GM23338 (cell line): ENCODE data around the gene SP100. TPM values are rescaled to one million over a fixed set of nuclear protein-coding genes. Genes with fewer than 3 reads are reported as not detected.

ENCODE experiments used
- ATAC-seq: fragments of 200-7000 bp; cut with Tn5 transposase; 3 replicates; pipeline ENCODE4 v1.9.1; 2020
- DNase-seq: peaks from one replicate; pipeline ENCODE4 v3.0.0-alpha.2; 2015; ENCODE audit warnings: low spot score
- H2AFZ ChIP-seq: fragments of 200-600 bp; sonication (generic); 2 replicates; pipeline ENCODE4 v1.8.0; 2016; ENCODE audit warnings: antibody characterized with exemption, mild to moderate bottlenecking, moderate library complexity
- H3F3A ChIP-seq: fragments of 200-600 bp; sonication (generic); replicated peaks from 2 replicates; pipeline ENCODE4 v1.8.0; 2017; ENCODE audit warnings: antibody characterized with exemption, mixed run types, low read depth
- H3K27ac ChIP-seq: fragments of 200-600 bp; sonication (generic); 2 replicates; pipeline ENCODE4 v1.6.1; 2016; ENCODE audit warnings: low read depth
- H3K27me3 ChIP-seq: fragments of 200-600 bp; sonication (generic); 2 replicates; pipeline ENCODE4 v1.8.0; 2016; ENCODE audit warnings: mild to moderate bottlenecking, mixed run types, moderate library complexity; ENCODE audit not compliant: insufficient read depth
- H3K36me3 ChIP-seq: fragments of 200-600 bp; sonication (generic); 2 replicates; pipeline ENCODE4 v1.8.0; 2016; ENCODE audit warnings: mild to moderate bottlenecking; ENCODE audit not compliant: insufficient read depth
- H3K4me1 ChIP-seq: fragments of 200-600 bp; sonication (generic); 2 replicates; pipeline ENCODE4 v1.8.0; 2016; ENCODE audit warnings: mild to moderate bottlenecking, moderate library complexity; ENCODE audit not compliant: insufficient read depth
- H3K4me2 ChIP-seq: fragments of 200-600 bp; sonication (generic); 2 replicates; pipeline ENCODE4 v1.7.1; 2017; ENCODE audit warnings: mixed run types
- H3K4me3 ChIP-seq: fragments of 200-600 bp; sonication (generic); 2 replicates; pipeline ENCODE4 v1.6.1; 2016; ENCODE audit warnings: mixed run types
- H3K79me2 ChIP-seq: fragments of 200-600 bp; sonication (generic); replicated peaks from 2 replicates; pipeline ENCODE4 v1.8.0; 2017; ENCODE audit warnings: mild to moderate bottlenecking; ENCODE audit not compliant: insufficient read depth
- H3K9me2 ChIP-seq: fragments of 200-600 bp; sonication (generic); 2 replicates; pipeline ENCODE4 v1.8.0; 2017; ENCODE audit not compliant: insufficient read depth
- H4K20me1 ChIP-seq: fragments of 200-600 bp; sonication (generic); replicated peaks from 2 replicates; pipeline ENCODE4 v1.8.0; 2017; ENCODE audit warnings: mild to moderate bottlenecking; ENCODE audit not compliant: insufficient read depth
- H3K27ac Mint-ChIP-seq: 2 replicates; pipeline ENCODE4 v1.8.0; 2020; ENCODE audit warnings: inconsistent platforms, mild to moderate bottlenecking, moderate library complexity, mixed read lengths
- H3K27me3 Mint-ChIP-seq: 3 replicates; pipeline ENCODE4 v1.8.0; 2022; ENCODE audit warnings: low read depth, mild to moderate bottlenecking, moderate library complexity, mixed read lengths, inconsistent platforms; ENCODE audit not compliant: insufficient read depth, poor library complexity
- H3K36me3 Mint-ChIP-seq: 3 replicates; pipeline ENCODE4 v1.8.0; 2021; ENCODE audit warnings: low read depth, mild to moderate bottlenecking, inconsistent platforms, moderate library complexity, mixed read lengths
- H3K4me1 Mint-ChIP-seq: 3 replicates; pipeline ENCODE4 v1.8.0; 2020; ENCODE audit warnings: mild to moderate bottlenecking, inconsistent platforms, mixed read lengths
- H3K4me3 Mint-ChIP-seq: 3 replicates; pipeline ENCODE4 v1.8.0; 2021; ENCODE audit warnings: moderate library complexity, mild to moderate bottlenecking, inconsistent platforms, mixed read lengths
- H3K9me3 Mint-ChIP-seq: 3 replicates; pipeline ENCODE4 v1.8.0; 2020; ENCODE audit warnings: moderate library complexity, mild to moderate bottlenecking, inconsistent platforms, mixed read lengths
- CREB1 ChIP-seq: fragments of 250-450 bp; sonication (Bioruptor Pico); IDR thresholded peaks from 2 replicates; pipeline ENCODE4 v1.5.0; 2020; ENCODE audit warnings: low read depth, mild to moderate bottlenecking, moderate library complexity
- CTCF ChIP-seq, 2 experiments: fragments of 200-600 bp in 1 of 2; sonication (generic) in 1 of 2; conservative IDR thresholded peaks; 2 replicates each; pipeline versions ENCODE4 v1.5.1 to v1.6.1; 2016 to 2017; ENCODE audit warnings: antibody characterized with exemption in 2 of 2, low read depth in 2 of 2, mild to moderate bottlenecking in 2 of 2, moderate library complexity in 1 of 2
- EZH2 ChIP-seq: fragments of 200-600 bp; sonication (generic); IDR thresholded peaks from one replicate; pipeline ENCODE4 v1.8.0; 2017; ENCODE audit warnings: antibody characterized with exemption, mild to moderate bottlenecking, low read depth; ENCODE audit not compliant: unreplicated experiment
- EZH2phosphoT487 ChIP-seq: fragments of 200-600 bp; sonication (generic); IDR thresholded peaks from one replicate; pipeline ENCODE4 v1.8.1; 2018; ENCODE audit warnings: antibody characterized with exemption; ENCODE audit not compliant: unreplicated experiment
- JUNB ChIP-seq: IDR thresholded peaks from one replicate; pipeline ENCODE4 v1.6.1; 2016; ENCODE audit warnings: antibody characterized with exemption; ENCODE audit not compliant: unreplicated experiment
- NANOG ChIP-seq: IDR thresholded peaks from 2 replicates; pipeline ENCODE4 v1.6.1; 2016; ENCODE audit warnings: antibody characterized with exemption, borderline replicate concordance
- POLR2AphosphoS5 ChIP-seq: IDR thresholded peaks from 2 replicates; pipeline ENCODE4 v1.6.1; 2016; ENCODE audit warnings: antibody characterized with exemption, low read depth
- REST ChIP-seq: IDR thresholded peaks from one replicate; pipeline ENCODE4 v1.6.1; 2018; ENCODE audit warnings: antibody characterized with exemption; ENCODE audit not compliant: unreplicated experiment
- STAT1 ChIP-seq: IDR thresholded peaks from one replicate; pipeline ENCODE4 v1.6.1; 2016; ENCODE audit warnings: antibody characterized with exemption; ENCODE audit not compliant: unreplicated experiment
- ZNF114 ChIP-seq: fragments of 250-450 bp; sonication (Bioruptor Pico); IDR thresholded peaks from 2 replicates; pipeline ENCODE4 v1.5.0; 2020; ENCODE audit warnings: mild to moderate bottlenecking, moderate library complexity
- ZNF331 ChIP-seq: fragments of 250-450 bp; sonication (Bioruptor Pico); IDR thresholded peaks from 2 replicates; pipeline ENCODE4 v1.5.0; 2020; ENCODE audit warnings: low read depth, mild to moderate bottlenecking, moderate library complexity
- ZNF462 ChIP-seq: fragments of 250-450 bp; sonication (Bioruptor Pico); IDR thresholded peaks from 2 replicates; pipeline ENCODE4 v1.5.0; 2020; ENCODE audit warnings: mild to moderate bottlenecking, moderate library complexity
- polyA plus RNA-seq: library from polyadenylated mRNA; unstranded; fragments of >200 nt; fragmentation: Nextera tagmentation; extraction: Ambion mirVana; gene quantifications from 2 replicates; pipeline ENCODE4 v1.2.1, GENCODE V29; 2016
- total RNA-seq: library from RNA; depleted of rRNA; stranded (reverse); fragments of >200 nt; shearing (Covaris generic); gene quantifications from 2 replicates; pipeline ENCODE4 v1.2.3, GENCODE V29; 2014
- TF ChIP-seq, protein P1 (sequence below): IDR thresholded peaks from 2 replicates; pipeline ENCODE4 v1.6.1; 2016; ENCODE audit warnings: antibody characterized with exemption

SP100 gene
- total and polyA plus RNA-seq, 2 experiments from 2014 or later, result 0.44 to 0.73 TPM

DNA sequence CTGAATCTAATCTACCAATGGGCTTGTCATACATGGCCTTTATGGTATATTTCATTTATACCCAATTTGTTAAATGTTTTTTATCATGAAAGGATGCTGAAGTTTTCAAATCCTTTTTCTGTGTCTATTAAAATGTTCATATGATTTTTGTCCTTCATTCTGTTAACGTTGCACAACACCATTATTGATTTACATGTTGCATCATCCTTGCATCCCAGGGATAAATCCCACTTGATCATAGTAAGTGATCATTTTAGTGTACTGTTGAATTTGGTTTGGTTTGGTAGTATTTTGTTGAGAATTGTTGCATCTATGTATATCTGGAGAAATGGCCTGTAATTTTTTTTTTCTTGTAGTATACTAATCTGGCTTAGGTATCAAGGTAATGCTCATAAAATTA is 9.4 kb downstream of the SP100 start:
- no peaks in the 10 kb centered on the region for H3K36me3 ChIP-seq
- Mint-ChIP-seq H3K4me1 (no peaks in the 10 kb centered on the region; the same call in 2 of the 3 replicates), H3K9me3 (peaks cover 11% of the 10 kb centered on the region; the same call in 2 of the 3 replicates), H3K36me3 (peaks cover 3% of the 10 kb centered on the region; the same call in 1 of the 3 replicates), H3K27me3 (peaks cover 6% of the 10 kb centered on the region), H3K27ac (peak overlapping the region; percentile 23; the same call in 1 of the 2 replicates), H3K4me3 (no peak overlapping the region)
- H3K79me2 ChIP-seq, result no peaks in the 10 kb centered on the region
- H3F3A ChIP-seq, result no peaks in the 10 kb centered on the region
- ATAC-seq, result no peak
- H3K9me2 ChIP-seq, result no peaks in the 10 kb centered on the region
- DNase-seq, result no peak
- H3K4me2 ChIP-seq, result no peak overlapping the region
- H3K4me3 ChIP-seq, result no peak overlapping the region
- no peak overlapping the region for H2AFZ ChIP-seq
- H3K27ac ChIP-seq, result no peak overlapping the region
- no peaks in the 10 kb centered on the region for H4K20me1 ChIP-seq
- no peak for TF ChIP-seq ZNF331 (CRISPR knock-in tag)
- TF ChIP-seq POLR2AphosphoS5, result no peak
- TF ChIP-seq CREB1 (CRISPR knock-in tag), result no peak
- no peak for TF ChIP-seq REST
- TF ChIP-seq NANOG, result no peak
- TF ChIP-seq CTCF (conservative IDR thresholded peaks at IDR 0.05; ENCODE audit: low read depth in 2 of 2), result no peak
- TF ChIP-seq ZNF114, result no peak
- TF ChIP-seq STAT1, result no peak
- TF ChIP-seq, protein P1, sequence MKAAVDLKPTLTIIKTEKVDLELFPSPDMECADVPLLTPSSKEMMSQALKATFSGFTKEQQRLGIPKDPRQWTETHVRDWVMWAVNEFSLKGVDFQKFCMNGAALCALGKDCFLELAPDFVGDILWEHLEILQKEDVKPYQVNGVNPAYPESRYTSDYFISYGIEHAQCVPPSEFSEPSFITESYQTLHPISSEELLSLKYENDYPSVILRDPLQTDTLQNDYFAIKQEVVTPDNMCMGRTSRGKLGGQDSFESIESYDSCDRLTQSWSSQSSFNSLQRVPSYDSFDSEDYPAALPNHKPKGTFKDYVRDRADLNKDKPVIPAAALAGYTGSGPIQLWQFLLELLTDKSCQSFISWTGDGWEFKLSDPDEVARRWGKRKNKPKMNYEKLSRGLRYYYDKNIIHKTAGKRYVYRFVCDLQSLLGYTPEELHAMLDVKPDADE, result no peak
- no peak for TF ChIP-seq ZNF462
- TF ChIP-seq EZH2, result no peak
- no peak for TF ChIP-seq EZH2phosphoT487
- no peak for TF ChIP-seq JUNB
- no peaks in the 10 kb centered on the region for H3K27me3 ChIP-seq
- no peaks in the 10 kb centered on the region for H3K4me1 ChIP-seq
